Urothelium cell line (cell line): ENCODE results near the gene C2orf78.

Source experiments
- DNase-seq: peaks from one replicate; pipeline ENCODE4 v3.0.0; 2011; ENCODE audit warnings: low spot score, mixed read lengths
- FAIRE-seq: peaks from 2 replicates; lab custom pipeline; 2011; peaks lifted over from hg19 to GRCh38; lab: Jason Lieb, UNC

C2orf78 gene

DNA sequence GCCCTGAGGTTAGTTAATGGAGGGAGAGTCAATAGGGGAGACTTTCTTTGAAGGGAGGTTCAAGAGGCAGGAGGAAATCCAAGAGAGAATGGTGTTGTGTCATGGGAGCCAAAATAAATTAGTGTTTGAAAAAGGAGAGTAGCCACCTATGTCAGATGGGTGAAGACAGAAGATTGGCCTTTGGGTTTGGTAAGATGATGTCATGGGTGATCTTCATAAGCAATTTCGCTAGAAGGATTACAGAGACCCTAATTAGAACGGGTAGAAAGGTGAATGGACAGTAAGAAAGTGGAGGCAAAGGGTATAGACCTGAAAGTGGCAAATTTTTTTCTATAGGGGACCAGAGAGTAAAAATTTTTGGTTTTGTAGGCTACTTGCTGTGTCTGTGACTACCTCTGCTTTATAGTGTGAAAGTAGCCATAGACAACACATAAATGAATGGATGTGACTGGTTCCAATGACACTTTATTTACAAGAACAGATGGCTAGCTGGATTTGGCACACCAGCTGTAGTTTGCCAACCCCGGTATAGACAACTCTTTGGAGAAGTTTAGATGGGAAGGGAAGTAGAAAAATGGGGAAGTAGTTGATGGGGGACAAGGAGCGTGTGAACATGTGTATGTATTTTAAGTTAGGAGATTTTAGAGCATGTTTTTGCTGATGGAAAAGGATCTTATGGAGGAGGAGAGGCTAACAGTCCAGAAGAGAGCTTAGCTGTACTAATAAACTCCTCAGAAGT lies 54.0 kb downstream of the C2orf78 start:
- no peak for FAIRE-seq
- DNase-seq = no peak

DNA sequence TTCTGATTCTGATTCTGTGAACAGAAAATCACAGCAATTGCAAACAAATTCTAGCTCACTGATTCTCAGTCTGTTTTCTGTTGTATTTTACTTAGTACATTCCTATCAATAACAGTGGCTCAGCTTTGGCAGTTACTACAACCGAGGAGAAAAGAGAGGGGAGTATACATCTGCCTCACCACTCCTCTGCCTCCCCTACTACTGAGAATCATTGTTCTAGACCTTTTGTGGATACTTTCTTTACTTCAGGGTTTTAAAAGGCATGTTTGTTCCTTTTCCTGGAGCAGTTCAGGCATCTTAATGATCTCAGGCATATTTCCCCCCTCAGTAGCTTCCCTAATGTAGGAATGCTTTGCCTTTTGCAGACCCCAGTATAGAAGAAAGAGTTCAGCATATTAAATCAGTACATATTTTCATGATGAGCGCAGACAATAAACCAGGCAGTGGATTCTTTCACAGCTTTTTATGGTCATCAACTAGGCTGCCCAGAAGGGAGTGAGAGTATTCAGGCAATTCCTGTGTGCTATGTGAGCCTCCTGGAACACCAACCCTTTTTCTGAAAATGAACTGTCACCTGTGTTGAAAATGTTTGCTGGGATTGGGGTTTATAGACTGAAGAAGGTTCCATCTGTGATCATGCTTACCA lies 55.0 kb downstream of the C2orf78 start:
- FAIRE-seq = no peak

DNA sequence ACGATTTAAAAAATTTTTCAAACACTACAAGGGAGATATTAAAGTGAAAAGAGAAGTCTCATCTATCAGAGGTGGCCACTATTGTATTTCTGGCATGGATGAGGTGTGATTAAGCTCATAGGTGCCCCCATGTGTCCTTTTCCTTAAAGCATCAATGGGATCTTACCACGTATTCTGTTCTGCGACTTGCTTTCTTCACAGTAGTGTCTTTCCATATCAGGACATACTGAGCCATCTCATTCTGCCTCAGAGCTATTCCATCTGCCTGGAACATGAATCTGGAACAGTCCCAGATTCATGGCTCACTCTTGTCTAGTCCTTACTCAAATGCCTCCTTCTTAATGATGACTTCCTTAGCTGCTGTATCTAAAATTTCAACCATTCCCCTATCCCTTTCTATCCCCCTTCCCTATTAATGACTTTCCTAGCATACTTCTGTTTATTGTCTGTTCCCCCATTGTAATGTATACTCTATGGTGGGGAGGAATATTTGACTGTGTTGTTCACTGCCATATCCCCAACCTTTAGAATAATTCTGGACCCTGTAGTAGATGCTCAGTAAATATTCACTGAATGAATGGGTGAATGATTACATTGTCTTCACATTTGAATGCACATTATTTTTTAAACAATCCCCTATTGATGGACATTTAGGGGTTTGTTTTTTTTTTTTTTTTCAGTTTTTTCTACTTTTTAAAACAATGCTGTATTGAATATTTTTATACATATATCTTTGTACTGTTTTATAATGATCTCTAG lies 55.8 kb downstream of the C2orf78 start:
- FAIRE-seq (no peak), DNase-seq (no peak)

More for the DNA sequence above, 55.0 kb downstream of the C2orf78 start:
- DNase-seq = no peak

DNA sequence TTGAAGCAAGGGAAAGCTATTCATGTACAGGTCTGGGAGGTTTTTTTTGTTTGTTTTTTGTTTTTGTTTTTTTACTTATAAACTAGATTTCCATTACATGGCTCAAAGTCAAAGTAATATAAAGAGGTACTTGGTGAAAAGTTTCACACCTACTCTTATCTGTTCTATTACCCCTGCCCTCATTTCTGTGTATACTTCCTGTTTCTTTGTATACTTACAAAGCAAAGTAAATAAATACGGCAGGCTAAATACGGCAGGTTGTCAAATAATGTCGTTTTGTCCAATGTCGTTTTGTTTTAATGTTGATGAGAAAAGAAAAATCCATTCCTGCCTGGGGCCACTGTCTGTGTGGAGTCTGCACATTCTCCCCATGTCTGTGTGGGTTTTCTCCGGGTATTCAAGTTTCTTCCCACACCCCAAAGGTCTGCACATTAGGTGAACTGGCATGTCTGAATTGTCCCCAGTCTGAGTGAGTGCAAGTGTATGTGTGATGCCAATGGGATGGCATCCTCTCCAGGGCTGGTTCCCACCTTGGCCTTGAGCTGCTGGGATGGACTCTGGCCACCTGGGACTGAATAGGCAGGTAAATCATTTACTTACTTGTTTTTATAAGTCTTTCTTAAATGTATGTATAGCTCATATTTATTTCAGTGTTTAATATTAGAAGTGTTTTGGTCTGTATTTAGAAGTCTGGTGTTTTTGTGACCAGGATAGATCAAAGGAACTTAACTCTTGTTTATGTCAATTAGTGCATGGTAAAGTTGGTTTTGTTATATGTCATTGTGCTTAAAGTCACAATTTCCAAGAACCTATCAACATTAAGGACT lies 58.1 kb downstream of the C2orf78 start:
- FAIRE-seq (no peak), DNase-seq (no peak)

DNA sequence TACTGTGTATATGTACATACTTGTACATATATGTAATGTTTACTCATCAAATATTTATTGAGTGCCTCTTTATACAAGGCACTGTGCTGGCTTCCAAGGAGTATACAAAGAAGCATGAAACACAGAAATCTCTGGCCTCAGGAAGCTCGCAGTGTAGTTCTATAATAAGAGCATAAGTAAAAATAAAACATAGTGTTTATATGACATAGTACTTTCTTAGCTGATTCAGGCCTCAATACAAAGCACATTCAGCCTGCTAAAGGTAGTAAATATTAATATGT lies 58.7 kb downstream of the C2orf78 start:
- DNase-seq (no peak), FAIRE-seq (no peak)

DNA sequence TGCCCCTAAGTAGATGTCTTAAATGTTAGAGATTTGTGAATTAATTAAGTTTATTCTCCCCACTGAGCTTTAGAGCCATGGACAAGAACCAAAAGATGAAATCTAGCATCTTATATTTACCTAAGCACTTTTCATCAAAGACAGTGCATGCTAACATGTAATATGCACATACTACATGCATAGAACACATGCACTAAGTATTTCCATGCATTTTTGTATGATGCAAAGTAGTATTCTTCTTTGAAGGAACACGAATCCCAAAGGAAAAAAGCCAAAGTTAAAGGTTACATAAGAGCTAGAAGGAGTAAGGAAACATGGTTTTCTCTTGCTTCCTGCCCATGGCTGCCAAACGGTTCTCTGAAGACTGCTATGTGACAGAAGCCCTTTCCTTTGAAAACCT lies 60.1 kb downstream of the C2orf78 start:
- DNase-seq = no peak
- FAIRE-seq = no peak

DNA sequence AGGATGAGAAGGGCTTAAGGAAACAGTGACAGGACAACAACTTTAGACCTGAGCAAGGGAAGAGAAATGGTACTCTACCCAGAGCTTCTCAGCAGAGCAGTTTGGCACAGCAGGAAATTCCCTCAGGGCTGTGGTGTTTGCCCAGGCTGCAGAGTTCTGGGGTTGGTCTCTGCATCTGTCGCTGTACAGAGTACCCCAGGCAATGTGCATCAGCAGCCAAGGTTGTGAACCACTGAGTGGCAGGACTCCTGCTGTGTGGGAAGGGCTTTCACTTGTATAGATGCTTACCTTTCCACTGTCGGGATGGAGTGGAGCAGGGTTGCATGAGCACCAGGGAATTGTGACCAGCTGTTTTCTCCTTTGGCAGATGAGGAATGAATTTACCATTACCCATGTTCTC lies 66.0 kb downstream of the C2orf78 start:
- FAIRE-seq (no peak), DNase-seq (no peak)

DNA sequence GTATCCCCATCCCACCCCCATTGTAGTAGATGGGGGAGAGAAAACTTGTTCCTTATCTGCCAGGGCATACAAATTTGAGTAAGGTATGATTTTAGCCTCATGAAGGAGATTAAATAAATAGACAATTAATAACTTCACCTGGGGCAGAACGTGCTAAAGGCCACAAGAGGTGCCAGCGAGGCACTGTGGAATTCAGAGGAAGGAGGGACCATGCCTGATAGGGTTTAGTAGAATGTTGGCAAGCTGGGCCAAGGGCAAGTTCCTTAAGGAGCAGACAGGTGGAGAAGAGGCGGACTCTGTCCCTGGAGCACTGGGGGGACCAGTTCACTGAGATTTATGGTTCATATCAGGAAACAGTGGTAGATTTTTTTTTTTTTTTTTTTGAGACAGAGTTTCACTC lies 67.3 kb downstream of the C2orf78 start:
- DNase-seq (peak; percentile 41), FAIRE-seq (no peak)

DNA sequence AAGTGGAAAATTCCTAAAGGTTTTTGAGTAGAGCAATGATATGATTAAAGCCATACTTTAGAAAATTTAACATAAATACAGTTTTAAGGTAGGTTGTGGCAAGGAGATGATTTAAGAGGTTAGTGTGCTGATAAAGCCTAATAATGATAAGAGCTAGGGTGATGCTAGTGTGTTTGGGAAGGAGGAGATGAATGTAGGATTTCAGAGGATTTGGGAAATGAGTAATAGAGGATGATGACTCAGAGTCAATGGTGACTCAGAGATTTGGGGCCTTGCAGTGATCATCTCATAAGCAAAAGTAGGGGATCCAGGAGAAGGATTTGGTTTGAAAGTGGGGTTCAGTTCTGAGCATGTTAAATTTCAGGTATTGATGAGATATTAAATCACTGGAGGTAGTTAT lies 68.0 kb downstream of the C2orf78 start:
- no peak for FAIRE-seq

DNA sequence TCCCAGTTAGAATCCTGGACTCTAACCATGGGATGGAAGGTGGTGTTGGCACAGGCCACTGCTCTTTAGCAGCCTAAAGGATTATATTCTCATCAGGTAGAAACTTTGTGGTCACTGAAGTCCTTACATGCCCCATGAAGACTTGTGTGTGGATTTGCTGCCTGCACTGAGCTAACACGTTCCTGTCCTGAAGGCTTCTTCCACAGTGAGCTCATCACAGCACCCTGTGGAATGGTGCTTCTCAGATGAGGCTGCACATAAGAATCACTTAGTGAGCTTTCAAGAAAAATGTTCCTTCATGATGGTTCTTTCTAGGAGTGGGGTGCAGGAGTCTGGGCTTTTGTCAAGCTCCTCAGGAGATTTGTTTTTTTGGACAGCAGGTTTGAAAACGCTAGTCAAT lies 71.5 kb downstream of the C2orf78 start:
- FAIRE-seq (no peak), DNase-seq (no peak)

More for the DNA sequence above, 68.0 kb downstream of the C2orf78 start:
- peak; percentile 64 for DNase-seq

DNA sequence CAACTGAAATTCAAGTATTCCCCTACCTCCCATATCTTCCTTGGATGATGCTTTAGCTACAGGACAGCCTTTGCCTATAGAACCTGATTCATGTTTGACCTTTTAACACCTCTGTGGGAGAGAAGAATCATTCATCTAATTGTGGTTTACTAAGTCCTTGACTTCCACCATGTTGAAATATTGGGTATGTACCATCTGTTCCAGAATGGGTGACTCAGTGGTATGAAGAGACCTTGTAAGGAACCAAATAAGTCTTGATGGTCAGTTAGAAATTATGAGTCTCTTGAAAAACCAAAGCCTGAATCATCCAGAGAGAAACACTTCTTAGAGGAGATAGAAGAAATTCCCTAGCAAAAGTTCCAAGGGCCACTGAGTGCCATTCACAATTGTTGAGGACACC lies 72.2 kb downstream of the C2orf78 start:
- FAIRE-seq = no peak
- DNase-seq = no peak

DNA sequence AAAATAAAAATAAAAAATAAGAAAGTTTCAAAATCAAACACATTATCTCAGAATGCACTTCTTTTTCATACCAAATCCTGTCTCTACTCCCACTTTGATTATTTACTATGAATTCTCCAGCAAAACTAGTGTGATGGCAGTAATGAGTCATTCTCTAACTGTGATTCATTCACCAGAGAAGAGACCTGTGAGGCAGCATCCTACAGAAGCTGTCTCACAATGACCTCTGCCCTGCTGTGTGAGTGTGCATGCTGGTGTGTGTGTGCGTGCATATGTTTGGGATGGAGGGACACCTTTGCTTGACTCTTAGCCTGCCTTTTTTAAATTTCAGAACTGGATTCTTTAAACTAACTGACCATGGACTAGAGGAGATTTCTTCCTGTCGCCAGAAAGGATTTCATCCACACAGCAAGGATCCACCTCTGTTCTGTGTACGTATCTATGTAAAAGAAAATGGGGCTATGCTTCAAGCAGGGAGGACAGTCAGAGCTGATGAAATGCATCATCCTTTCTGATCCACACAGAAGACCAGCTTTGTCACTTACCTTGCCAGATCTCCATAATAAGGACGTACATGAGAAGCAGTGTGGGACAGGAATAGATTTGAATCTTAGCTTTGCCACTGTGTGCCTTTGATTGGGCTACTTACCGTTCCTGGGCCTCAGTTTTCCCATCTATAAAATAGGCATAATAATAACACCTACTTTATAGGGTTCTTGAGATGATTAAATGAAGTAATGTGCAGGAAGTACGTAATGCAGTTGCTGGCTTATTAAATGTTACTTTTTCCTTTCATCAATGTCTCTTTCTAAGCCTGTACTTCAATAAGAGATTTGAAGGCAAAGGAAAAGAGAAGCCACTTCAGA lies 76.0 kb downstream of the C2orf78 start:
- FAIRE-seq (no peak), DNase-seq (peak; percentile 75)

DNA sequence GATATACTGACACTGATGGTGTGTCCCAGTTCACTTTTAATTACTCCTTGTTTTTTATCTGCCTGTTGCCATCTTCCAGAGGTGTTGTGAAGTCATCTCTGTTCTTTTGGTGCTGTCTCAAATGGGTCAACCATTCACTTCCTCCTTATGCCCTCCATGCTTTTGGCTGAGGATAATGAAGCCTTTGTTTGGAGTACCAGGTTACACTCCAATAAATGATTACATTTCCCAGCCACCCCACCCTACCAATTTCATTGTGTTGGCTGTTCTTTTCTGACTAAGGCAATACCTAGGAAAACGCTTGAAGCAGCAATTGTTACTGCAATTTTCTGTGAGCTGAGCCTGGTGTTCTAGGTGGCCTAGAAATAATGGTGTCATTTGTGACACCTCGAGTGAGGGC lies 79.0 kb downstream of the C2orf78 start:
- no peak for FAIRE-seq
- no peak for DNase-seq
